H9 (cell line): ENCODE data around the gene NHERF2. TPM values are rescaled to one million over a fixed set of nuclear protein-coding genes. Genes with fewer than 3 reads are reported as not detected.
A peak's percentile ranks its signal among the peaks of the same experiment; 100 is the strongest.

ENCODE experiments used
- DNase-seq: peaks from one replicate; pipeline ENCODE4 v3.0.0-alpha.2; 2017
- H2AFZ ChIP-seq: one replicate; pipeline ENCODE4 v1.6.1; 2013; ENCODE audit warnings: mild to moderate bottlenecking, low read length, control low read depth, moderate library complexity
- H2AK5ac ChIP-seq: 2 replicates; pipeline ENCODE4 v1.6.1; 2013; ENCODE audit warnings: low read length, control low read depth, mixed read lengths; ENCODE audit not compliant: insufficient read length
- H2BK120ac ChIP-seq: one replicate; pipeline ENCODE4 v1.6.1; 2013; ENCODE audit warnings: low read depth, mild to moderate bottlenecking, low read length, control low read depth, inconsistent platforms; ENCODE audit not compliant: poor library complexity, severe bottlenecking
- H2BK12ac ChIP-seq: 2 replicates; pipeline ENCODE4 v1.6.1; 2013; ENCODE audit warnings: low read length, control low read depth, mixed read lengths, low read depth; ENCODE audit not compliant: insufficient read length
- H2BK15ac ChIP-seq: 2 replicates; pipeline ENCODE4 v1.6.1; 2013; ENCODE audit warnings: low read depth, low read length, control low read depth
- H2BK20ac ChIP-seq: one replicate; pipeline ENCODE4 v1.6.1; 2013; ENCODE audit warnings: low read depth, mild to moderate bottlenecking, low read length, control low read depth, inconsistent platforms; ENCODE audit not compliant: poor library complexity, severe bottlenecking
- H2BK5ac ChIP-seq: 2 replicates; pipeline ENCODE4 v1.6.1; 2013; ENCODE audit warnings: low read length, control low read depth, mixed read lengths; ENCODE audit not compliant: insufficient read length
- H3K14ac ChIP-seq: 2 replicates; pipeline ENCODE4 v1.6.1; 2013; ENCODE audit warnings: low read length, control low read depth; ENCODE audit not compliant: insufficient read depth
- H3K18ac ChIP-seq: 2 replicates; pipeline ENCODE4 v1.6.1; 2013; ENCODE audit warnings: low read depth, mild to moderate bottlenecking, mixed read lengths, low read length, control low read depth; ENCODE audit not compliant: insufficient read length
- H3K23ac ChIP-seq: 2 replicates; pipeline ENCODE4 v1.6.1; 2013; ENCODE audit warnings: low read length, control low read depth, mixed read lengths, low read depth; ENCODE audit not compliant: insufficient read length
- H3K23me2 ChIP-seq: 2 replicates; pipeline ENCODE4 v1.6.1; 2013; ENCODE audit warnings: low read depth, mild to moderate bottlenecking, mixed read lengths, low read length, control low read depth; ENCODE audit not compliant: insufficient read length, poor library complexity, severe bottlenecking
- H3K27ac ChIP-seq: 2 replicates; pipeline ENCODE4 v1.5.1; 2013; ENCODE audit warnings: low read length, control low read depth, mixed read lengths, low read depth; ENCODE audit not compliant: insufficient read length
- H3K27me3 ChIP-seq: 2 replicates; pipeline ENCODE4 v1.6.1; 2013; ENCODE audit warnings: low read length, control low read depth, inconsistent platforms; ENCODE audit not compliant: insufficient read depth
- H3K4ac ChIP-seq: 2 replicates; pipeline ENCODE4 v1.6.1; 2013; ENCODE audit warnings: low read depth, mild to moderate bottlenecking, control low read depth, inconsistent platforms, low read length, moderate library complexity
- H3K4me1 ChIP-seq: 2 replicates; pipeline ENCODE4 v1.6.1; 2013; ENCODE audit warnings: low read length, control low read depth, inconsistent platforms; ENCODE audit not compliant: insufficient read depth
- H3K4me2 ChIP-seq: 2 replicates; pipeline ENCODE4 v1.6.1; 2013; ENCODE audit warnings: low read length, control low read depth, mixed read lengths; ENCODE audit not compliant: insufficient read length, insufficient read depth
- H3K56ac ChIP-seq: 2 replicates; pipeline ENCODE4 v1.6.1; 2013; ENCODE audit warnings: low read depth, mild to moderate bottlenecking, mixed read lengths, low read length, control low read depth; ENCODE audit not compliant: insufficient read length
- H3K79me1 ChIP-seq: 2 replicates; pipeline ENCODE4 v1.6.1; 2013; ENCODE audit warnings: low read depth, mild to moderate bottlenecking, moderate library complexity, low read length, control low read depth, inconsistent platforms; ENCODE audit not compliant: insufficient read depth, poor library complexity, severe bottlenecking
- H3K79me2 ChIP-seq: 2 replicates; pipeline ENCODE4 v1.6.1; 2013; ENCODE audit warnings: low read length, control low read depth, inconsistent platforms; ENCODE audit not compliant: insufficient read depth
- H3K9ac ChIP-seq: 2 replicates; pipeline ENCODE4 v1.6.1; 2013; ENCODE audit warnings: low read length, control low read depth, mixed read lengths; ENCODE audit not compliant: insufficient read length; ENCODE audit errors: extremely low read depth
- H3K9me3 ChIP-seq: one replicate; pipeline ENCODE4 v1.6.1; 2013; ENCODE audit warnings: low read depth, low read length, inconsistent platforms; ENCODE audit not compliant: control insufficient read depth
- H3T11ph ChIP-seq: one replicate; pipeline ENCODE4 v1.6.1; 2013; ENCODE audit warnings: mild to moderate bottlenecking, low read length, control low read depth, inconsistent platforms
- H4K20me1 ChIP-seq: one replicate; pipeline ENCODE4 v1.6.1; 2013; ENCODE audit not compliant: control insufficient read depth, insufficient read length, insufficient read depth
- H4K5ac ChIP-seq: 2 replicates; pipeline ENCODE4 v1.6.1; 2013; ENCODE audit warnings: low read depth, mild to moderate bottlenecking, mixed read lengths, low read length, control low read depth; ENCODE audit not compliant: insufficient read length
- H4K8ac ChIP-seq: replicated peaks from 2 replicates; pipeline ENCODE4 v1.6.1; 2013; ENCODE audit warnings: low read length, control low read depth, mixed read lengths, low read depth; ENCODE audit not compliant: insufficient read length
- H4K91ac ChIP-seq: 2 replicates; pipeline ENCODE4 v1.6.1; 2013; ENCODE audit warnings: low read depth, mild to moderate bottlenecking, moderate library complexity, mixed read lengths, low read length, control low read depth; ENCODE audit not compliant: insufficient read length
- H3K27ac Mint-ChIP-seq, 3 experiments: 2 replicates in 2 of 3; 3 replicates in 1 of 3; pipeline ENCODE4 v1.8.0; 2020 to 2021; ENCODE audit warnings: mixed read lengths in 3 of 3, mild to moderate bottlenecking in 1 of 3, moderate library complexity in 1 of 3
- H3K27me3 Mint-ChIP-seq: 2 replicates; pipeline ENCODE4 v1.8.0; 2021; ENCODE audit warnings: low read depth, mild to moderate bottlenecking, moderate library complexity, mixed read lengths
- H3K36me3 Mint-ChIP-seq, 3 experiments: 2 replicates in 2 of 3; 3 replicates in 1 of 3; pipeline ENCODE4 v1.8.0; 2020 to 2021; ENCODE audit warnings: low read depth in 3 of 3, mixed read lengths in 3 of 3; ENCODE audit not compliant: insufficient read depth in 1 of 3
- H3K4me1 Mint-ChIP-seq, 2 experiments: 2 replicates each; pipeline ENCODE4 v1.8.0; 2020; ENCODE audit warnings: mixed read lengths in 2 of 2
- H3K4me3 Mint-ChIP-seq, 2 experiments: 2 replicates in 1 of 2; 3 replicates in 1 of 2; pipeline ENCODE4 v1.8.0; 2020 to 2021; ENCODE audit warnings: mild to moderate bottlenecking in 2 of 2, mixed read lengths in 2 of 2, moderate library complexity in 1 of 2
- H3K9me3 Mint-ChIP-seq, 2 experiments: 2 replicates in 1 of 2; 3 replicates in 1 of 2; pipeline ENCODE4 v1.8.0; 2020; ENCODE audit warnings: mild to moderate bottlenecking in 2 of 2, mixed read lengths in 2 of 2, moderate library complexity in 1 of 2
- CTCF ChIP-seq: fragments of 200-600 bp; sonication (generic); conservative IDR thresholded peaks from 3 replicates; pipeline ENCODE4 v1.8.0; 2021; ENCODE audit warnings: antibody characterized with exemption, mild to moderate bottlenecking
- WGBS: extraction: QIAGEN DNeasy Blood & Tissue Kit; methylation state at CpG from one replicate; pipeline ENCODE4 v1.1.7; 2013; ENCODE audit warnings: missing lambda C conversion rate, low lambda C conversion rate, mixed read lengths; ENCODE audit not compliant: insufficient read length; ENCODE audit errors: extremely low coverage; 5-methylcytosine and 5-hydroxymethylcytosine counted together
- total RNA-seq: library from RNA; stranded (reverse); gene quantifications from 2 replicates; pipeline ENCODE4 v1.2.1, GENCODE V29; 2021

NHERF2 gene
- total RNA-seq, 1 experiment from 2014 or later, result 15.3 TPM

GRCh38 chr16:2048116-2048543, 21.4 kb downstream of the NHERF2 start:
- Histone ChIP-seq H3K9me3 (no peaks in the 10 kb centered on the region), H3K23me2 (peaks cover 11% of the 10 kb centered on the region), H3K23ac (no peak overlapping the region), H3K18ac (no peak overlapping the region), H3K27ac (no peak overlapping the region), H2BK5ac (no peak overlapping the region), H3K79me1 (no peaks in the 10 kb centered on the region), H4K5ac (no peak overlapping the region), H2AK5ac (no peak overlapping the region), H4K91ac (no peak overlapping the region), H3K27me3 (no peaks in the 10 kb centered on the region), H3K4ac (no peak overlapping the region), H3T11ph (no peak overlapping the region), H4K20me1 (no peaks in the 10 kb centered on the region), H2BK20ac (no peak overlapping the region), H3K79me2 (no peaks in the 10 kb centered on the region), H2BK120ac (no peak overlapping the region), H3K4me2 (peak overlapping the region; percentile 81), H2BK12ac (no peak overlapping the region), H3K56ac (no peak overlapping the region), H4K8ac (no peak overlapping the region), H2AFZ (no peak overlapping the region), H3K14ac (no peak overlapping the region), H3K9ac (peak overlapping the region; percentile 36), H3K4me1 (0 out of 2 replicates have a peak, but pooled peaks cover 3% of the 10 kb centered on the region), H2BK15ac (no peak overlapping the region)
- Mint-ChIP-seq H3K9me3 (no peaks in the 10 kb centered on the region), H3K4me3 (peak overlapping the region; percentile 89 to 95), H3K4me1 (peaks cover 10 to 15% of the 10 kb centered on the region in 2 experiments), H3K27ac (peak overlapping the region in 1 of 3 experiments; percentile 22; a peak in 1 of 7 replicates), H3K27me3 (no peaks in the 10 kb centered on the region), H3K36me3 (peaks cover 4 to 23% (median 23%) of the 10 kb centered on the region in 3 experiments; a peak in 6 of 7 replicates)
- no peak for TF ChIP-seq CTCF
- WGBS, result no CpG with 5 or more reads among the region's 30 CpGs
- DNase-seq, result no peak
